NCI-H2196 (cell line): ENCODE measurements around the gene ADD1.

ENCODE experiments used
- DNase-seq: peaks from one replicate; lab custom pipeline; 2025; ENCODE audit not compliant: unreplicated experiment; lab: John Stamatoyannopoulos, UW

The ADD1 gene

DNA sequence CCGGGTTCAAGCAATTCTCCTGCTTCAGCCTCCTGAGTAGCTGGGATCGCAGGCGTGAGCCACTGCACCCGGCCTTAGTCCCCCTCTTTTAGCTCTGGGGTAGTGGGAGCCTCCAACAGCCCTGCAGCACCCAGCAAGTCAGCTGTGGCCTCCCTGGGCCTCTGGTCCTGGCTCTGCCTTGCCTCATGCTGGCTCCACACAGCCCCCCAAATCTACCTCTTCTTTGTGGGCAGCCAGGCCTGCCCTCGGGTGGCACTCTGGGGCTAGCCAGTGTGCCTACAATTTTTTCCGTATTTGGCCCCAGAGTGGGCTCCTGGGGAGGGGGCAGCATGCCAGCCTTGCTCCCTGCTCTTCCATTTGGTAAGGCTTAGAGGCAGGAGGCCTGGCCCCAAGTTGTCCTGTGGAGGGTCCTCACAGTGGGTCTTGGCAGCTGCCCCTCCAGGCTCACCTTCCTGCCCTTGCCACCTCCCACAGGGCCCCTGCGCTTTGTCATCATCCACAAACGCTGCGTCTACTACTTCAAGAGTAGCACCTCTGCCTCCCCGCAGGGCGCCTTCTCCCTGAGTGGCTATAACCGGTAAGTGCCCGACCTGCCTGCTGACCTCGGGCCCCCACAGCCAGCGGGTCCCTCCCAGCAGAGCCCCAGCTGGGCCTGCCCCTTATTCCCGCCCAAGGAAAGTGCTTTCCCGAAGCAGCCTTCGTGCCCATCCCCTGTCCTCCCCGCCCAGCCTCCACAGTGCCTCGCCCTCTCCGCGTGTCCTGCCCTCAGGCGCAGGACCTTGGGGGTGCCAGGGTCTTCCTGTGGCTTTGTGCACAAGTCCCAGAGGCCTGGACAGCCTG lies 21.0 kb upstream of the ADD1 start:
- DNase-seq: no peak

DNA sequence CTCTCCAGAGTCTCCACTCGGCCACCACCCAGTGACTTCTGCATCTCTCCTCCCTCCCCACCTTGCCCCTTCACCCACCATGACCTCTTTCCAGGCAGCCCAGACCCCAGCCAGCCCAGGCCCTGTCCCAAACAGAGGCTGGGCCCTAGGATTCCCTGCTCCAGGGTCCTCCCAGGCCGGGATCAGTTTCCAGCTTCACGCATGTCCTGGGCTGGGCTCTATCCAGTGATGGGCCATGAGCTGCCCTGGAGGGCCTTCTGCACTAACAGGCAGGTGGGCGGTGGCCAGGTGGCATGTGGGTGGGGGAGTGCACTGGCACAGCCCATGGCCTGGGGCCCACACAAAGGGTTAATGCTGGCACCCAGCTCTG lies 20.4 kb upstream of the ADD1 start:
- DNase-seq: no peak

DNA sequence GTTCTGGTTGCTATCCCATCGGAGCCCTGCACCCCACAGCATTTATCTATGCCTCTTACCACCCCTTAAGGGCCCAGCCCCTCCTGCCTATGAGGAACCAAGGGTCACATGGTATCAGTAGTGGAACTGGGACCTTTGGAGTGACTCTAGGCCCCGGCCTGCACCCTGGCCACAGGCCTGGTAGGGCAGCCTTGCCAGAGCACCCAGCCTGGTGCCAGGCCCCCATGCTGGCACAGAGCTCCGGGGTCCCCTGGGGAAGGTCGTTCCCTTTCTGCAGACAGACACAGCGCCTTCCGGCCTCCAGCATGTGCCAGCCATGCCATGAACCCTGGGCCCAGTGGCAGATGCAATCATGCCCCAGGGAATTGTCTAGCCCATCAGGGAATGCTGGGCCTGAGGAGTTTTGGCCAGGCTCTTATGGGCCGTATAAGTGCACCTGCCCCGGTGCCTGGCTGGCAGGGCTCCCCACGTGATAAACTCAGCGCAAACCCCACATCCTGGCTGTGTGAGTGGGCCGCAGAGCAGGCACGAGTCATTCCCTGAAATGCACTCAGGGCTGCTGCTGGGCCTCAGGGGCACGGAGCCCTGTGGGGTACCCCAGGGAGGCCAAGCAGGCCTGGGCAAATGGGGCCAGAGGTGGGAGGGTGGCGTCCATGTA lies 19.8 kb upstream of the ADD1 start:
- DNase-seq: no peak

DNA sequence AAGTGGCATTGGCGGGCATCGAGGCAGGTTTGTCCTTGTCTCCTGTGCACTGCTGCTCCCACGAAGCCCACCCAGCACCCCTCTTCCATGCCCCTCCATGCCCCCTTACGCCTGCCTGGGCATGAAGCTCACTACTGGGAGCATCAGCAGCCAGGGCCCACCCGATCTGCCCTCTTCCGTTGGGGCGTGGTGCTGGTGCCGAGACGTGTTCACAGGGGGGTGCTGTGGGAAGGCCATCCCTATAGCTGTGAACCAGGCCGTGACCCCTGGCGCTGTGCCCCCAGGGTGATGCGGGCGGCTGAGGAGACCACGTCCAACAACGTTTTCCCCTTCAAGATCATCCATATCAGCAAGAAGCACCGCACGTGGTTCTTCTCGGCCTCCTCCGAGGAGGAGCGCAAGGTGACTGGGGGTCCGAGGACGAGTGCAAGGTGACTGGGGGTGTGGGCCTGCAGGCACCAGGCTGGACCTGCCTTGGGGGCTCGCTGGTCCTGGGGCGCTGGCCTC lies 19.3 kb upstream of the ADD1 start:
- no peak for DNase-seq

DNA sequence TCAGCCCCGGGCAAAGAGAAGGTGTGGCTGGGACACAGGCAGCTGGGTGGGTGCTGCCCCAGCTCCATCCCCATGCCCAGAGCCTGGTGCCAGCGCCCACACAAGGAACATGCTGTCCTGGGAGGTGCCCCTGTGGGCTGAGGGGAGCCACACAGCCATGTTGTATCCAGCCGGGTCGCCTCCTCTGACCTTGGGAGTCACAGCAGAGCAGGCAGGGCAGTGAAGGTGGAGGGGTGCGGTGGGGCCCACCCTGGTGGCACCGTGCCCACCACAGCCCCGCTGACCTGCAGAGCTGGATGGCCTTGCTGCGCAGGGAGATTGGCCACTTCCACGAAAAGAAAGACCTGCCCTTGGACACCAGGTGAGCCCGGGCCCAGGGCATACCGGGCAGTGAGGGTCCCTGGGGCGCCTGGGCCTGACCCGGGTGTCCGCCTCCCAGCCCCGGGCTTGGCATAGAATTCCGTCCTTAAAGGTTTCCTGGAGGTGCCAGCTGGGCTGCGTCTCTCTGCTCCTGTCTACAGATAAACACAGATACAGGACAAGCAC lies 18.7 kb upstream of the ADD1 start:
- no peak for DNase-seq

DNA sequence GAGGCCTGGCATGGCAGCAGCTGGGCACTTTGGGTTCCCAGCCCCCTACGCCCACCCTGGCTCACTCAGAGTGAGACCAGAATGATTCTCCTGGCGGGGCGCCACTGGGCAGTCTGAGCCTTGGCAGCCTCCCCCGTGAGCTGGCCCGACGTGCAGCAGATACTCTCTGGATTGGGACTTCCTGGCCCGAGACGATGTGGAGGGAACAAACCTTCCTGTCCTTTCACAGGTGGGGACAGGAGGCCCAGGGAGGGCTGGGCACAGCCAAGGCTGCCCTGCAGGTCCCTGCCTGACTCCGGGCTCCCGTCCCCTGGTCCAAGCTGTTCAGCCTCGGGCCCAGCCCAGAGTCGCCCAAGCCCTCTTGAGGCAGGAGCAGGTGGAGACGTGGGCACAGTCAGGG lies 17.9 kb upstream of the ADD1 start:
- no peak for DNase-seq

DNA sequence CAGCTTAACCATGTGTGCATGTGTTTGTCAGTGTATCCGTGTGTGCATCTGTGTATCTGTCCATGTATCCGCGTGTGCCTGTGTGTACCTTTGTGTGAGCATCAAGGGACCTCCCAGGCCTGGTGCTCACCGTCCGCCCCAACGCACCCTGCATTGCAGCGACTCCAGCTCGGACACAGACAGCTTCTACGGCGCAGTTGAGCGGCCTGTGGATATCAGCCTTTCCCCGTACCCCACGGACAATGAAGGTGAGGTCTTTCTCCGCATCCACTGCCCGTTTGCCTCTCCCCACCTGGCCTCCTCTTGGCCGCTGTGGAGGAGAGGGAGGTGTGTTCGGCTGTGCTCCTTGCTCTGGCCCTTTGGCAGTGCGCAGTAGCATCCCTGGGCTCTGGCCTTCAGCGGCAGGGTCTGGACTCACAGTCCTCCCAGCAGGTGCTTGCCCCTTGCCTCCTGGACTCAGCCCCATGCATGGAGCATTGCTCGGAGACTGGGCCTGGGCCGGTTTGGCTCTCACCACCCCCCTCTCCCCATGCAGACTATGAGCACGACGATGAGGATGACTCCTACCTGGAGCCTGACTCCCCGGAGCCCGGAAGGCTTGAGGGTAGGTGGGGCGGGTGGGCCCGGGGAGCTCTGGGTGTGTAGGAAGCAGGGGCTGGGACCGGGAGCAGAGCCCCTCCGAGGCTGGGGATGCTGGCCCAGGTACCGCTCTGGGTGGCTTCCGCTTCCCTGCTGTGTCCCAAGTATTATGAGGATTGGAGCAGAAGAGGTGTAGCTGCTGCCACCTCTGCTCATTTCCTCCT lies 16.4 kb upstream of the ADD1 start:
- DNase-seq: no peak

DNA sequence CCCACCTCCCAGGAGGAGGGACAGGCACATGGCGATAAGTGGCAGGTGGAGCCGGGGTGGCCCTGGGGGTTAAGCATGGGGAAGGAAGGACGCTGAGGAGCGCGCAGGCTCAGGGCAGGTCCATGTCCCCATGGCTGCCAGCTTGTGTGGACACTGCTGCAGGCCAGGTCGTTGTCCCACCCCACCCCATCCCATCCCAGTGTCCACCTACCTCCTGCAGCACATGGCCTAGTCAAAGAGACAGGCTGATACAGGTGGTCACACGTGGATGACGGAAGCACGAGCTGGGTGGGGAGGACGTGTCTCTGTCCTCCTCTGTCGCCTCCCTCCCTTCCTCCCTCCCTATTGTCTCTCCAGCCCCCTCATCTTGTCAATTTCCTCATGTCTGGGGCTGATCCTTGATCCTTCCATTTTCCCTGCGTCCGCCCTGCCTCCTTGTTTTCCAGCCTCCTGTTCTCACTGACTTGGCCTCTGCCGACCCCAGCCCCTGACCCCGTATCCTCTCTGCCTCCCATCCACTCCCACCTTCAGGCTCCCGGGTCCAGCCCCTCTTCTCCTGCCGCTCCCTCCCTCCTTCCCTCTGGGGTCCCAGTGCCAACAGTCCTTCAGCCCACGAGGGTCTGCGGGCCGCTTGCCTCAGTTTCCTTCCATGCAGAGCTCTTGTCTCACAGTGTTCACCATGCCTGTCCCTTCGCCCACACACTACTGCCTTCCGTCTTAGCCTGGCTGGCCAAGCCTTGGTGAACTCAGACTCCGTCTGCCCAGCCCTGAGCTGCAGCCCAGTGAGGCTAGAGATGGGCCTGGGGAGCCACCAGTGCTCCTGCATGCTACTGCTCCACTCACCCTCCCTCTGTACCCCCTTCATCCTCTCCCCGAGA lies 15.5 kb upstream of the ADD1 start:
- DNase-seq: no peak

DNA sequence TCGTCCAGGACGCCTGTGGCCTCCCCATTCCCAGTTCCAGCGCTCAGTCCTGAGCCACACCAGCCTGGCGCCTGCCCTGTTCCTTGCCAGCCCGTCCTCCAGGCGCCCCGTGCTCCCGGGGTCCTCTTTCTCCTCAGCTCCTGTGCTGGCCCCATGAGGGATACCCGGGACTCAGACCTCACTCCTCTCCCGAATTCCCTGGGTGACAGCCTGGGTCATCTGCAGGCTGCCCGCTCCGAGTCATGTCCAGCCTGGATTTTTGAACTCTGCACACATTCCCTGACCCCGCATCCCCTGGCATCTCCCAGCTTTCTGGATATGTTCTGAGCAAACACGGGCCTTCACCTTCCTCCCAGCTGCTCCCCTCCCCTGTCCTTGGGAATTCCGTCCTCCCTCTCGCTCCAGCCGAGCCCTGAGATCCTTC lies 14.9 kb upstream of the ADD1 start:
- no peak for DNase-seq

DNA sequence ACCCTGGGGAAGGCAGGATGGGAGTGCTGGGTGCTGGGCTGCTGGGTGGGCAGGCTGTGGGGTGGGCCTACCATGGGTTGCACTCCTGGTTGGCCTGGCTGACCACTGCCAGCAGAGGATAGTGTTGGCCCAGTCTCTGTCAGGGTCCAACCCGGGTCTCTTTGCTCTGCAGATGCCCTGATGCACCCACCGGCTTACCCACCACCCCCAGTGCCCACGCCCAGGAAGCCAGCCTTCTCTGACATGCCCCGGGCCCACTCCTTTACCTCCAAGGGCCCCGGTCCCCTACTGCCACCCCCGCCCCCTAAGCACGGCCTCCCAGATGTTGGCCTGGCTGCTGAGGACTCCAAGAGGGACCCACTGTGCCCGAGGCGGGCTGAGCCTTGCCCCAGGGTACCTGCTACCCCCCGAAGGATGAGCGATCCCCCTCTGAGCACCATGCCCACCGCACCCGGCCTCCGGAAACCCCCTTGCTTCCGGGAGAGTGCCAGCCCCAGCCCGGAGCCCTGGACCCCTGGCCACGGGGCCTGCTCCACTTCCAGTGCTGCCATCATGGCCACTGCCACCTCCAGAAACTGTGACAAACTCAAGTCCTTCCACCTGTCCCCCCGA lies 14.2 kb upstream of the ADD1 start:
- no peak for DNase-seq

DNA sequence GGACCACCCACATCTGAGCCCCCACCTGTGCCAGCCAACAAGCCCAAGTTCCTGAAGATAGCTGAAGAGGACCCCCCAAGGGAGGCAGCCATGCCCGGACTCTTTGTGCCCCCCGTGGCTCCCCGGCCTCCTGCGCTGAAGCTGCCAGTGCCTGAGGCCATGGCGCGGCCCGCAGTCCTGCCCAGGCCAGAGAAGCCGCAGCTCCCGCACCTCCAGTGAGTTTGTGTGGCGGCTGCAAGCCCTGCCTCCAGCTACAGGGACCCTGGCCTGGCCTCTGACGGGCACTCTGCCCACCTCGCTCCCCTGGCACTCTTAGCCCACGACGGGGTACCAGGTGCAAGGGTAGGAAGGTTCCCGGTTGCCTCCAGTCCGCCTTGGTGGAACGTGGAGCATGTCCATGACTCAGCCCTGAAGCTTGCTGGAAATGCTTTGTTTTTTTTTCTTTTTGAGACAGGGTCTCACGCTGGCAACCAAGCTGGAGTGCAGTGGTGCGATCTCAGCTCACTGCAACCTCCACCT lies 13.7 kb upstream of the ADD1 start:
- DNase-seq: no peak

DNA sequence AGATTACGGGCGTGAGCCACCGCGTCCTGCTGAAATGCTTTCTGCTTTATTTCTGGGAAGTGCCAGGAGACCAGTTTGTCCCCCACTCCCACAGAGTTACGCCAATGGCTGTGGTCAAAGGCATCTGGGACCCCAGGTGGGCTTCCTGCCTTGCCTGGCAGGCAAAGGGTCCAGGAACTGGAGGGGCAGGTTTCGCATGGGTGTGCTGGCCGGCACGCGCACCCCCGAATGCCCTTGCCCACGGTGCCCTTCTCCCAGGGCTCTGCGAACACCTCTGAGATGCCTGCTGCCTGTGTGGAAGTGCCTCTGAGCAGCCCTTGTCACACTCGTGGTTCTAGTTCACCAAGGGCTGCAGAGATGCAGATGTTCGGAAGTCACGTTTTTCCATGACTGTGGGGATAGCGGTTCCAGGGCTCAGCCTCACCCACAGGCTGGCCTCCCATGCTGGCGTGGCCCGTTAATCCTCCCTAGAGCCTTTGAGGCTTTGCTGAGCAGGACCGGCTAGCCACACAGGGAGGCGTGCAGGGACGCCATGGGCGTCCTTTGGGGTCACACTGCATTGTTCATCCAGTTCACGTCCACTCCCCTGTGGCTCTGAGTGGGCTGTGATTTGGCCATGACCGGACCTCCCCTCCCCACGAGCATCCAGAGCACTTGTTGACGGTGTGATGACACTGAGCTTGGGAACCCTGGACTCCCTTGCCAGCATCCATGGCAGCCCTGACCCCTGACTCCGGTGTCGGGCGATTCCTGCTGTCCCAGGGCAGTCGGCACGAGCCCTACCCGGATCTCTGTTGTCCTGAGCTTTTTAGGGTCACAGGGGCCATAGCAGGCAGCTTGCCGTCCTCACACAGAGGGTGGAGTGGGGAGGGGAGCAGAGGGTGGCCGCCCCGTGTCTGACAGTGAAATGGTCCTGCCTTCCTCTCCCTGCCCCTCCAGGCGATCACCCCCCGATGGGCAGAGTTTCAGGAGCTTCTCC lies 12.7 kb upstream of the ADD1 start:
- no peak for DNase-seq

DNA sequence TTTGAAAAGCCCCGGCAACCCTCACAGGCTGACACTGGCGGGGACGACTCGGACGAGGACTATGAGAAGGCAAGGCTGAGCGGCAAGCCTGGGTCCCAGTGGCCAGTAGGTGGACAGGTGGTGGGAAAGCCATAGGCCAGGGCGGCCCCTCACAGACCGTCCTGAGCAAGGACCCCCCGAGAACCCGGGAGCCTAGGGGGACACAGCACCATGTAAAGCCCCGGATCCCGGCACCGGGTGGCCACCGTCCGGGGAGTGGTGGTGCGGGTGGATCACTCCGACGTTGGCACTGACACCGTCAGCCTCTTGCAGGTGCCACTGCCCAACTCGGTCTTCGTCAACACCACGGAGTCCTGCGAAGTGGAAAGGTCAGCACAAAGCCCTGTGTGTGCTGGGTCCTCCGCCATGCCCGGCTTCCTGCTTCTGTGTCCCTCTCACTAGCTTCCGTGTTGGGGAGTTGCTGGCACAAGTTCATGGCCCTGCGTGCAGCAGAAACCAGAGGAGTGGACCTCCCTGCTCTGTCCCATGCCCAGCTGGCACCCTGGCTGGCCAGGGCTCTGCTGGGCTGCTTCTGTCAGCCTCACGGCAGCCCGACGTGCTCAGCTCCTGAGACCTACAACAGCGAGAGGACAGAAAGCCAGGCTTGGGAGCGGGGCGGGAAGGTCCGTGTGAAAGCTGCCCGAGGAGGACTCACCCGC lies 11.9 kb upstream of the ADD1 start:
- no peak for DNase-seq

DNA sequence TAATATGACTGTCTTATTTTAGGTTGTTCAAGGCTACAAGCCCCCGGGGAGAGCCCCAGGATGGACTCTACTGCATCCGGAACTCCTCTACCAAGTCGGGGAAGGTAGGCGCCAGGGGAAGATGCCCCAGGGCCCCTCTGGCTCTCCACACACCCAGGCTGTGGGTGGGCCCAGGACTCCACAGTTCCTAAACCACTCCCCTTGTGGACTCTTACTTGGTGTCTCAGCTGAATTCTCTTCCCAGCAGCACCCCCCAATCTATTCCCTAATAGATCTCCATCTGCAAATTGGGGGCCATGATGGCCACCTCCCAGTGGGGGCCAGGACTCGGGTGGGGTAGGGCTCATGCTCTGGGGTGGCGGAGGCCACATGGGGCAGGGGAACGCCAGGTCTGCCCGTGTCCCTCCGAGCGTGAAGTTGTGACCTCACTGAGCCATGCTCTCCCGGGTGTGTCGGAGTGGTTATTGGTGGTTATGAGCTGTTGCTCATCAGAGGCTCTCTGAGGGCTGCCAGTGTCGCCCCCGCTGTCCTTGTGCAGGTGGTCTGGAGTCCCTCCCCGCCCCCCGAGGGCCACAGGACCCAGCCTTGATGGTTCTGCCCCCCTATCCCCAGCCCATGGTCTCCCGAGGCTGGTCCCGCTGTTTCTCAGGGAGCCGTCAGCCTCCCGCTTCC lies 11.2 kb upstream of the ADD1 start:
- no peak for DNase-seq

DNA sequence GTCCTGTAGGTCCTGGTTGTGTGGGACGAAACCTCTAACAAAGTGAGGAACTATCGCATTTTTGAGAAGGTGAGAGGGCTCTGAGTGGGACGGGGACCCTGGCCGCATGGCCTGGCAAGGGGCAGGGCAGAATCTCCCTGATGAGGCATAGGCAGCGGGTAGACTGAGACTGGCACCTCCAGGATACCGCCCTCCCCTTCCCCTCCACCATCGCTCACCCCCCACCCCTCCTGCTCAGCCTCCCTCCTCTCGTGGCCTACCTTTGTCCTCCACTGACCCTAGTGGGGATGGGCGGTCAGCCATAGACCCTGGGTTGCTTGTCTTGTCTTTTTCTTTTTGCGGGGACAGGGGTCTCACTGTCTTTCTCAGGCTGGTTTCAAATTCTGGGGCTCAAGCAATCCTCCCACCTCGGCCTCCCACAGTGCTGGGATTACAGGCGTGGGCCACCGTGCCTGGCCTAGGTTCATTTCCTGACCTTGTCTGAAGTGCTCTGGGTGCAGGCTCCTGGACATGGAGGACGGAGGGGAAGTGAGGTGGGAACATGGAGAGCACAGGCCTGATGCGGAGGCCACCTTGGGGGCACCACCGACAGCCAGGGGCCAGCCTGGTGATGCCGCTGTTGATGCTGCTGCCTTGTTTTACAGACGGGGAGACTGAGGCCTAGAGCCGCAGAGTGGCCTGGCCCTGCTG lies 10.5 kb upstream of the ADD1 start:
- no peak for DNase-seq

DNA sequence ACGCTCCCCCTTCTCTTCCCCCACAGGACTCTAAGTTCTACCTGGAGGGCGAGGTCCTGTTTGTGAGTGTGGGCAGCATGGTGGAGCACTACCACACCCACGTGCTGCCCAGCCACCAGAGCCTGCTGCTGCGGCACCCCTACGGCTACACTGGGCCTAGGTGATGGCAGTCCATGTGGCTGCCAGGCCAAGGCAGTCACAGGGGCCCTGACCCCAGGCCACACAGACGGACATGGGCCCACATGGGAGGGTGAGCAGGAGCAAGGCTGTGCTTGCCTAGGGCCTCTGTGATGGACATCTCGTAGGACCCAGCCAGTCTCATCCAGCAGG lies 10.0 kb upstream of the ADD1 start:
- DNase-seq: no peak
